PC-3 (cell line): Measurements from ENCODE around the gene MSI1.

ENCODE experiments used
- EZH2 ChIP-seq: fragments of 300-600 bp; sonication (generic); IDR thresholded peaks from one replicate; pipeline ENCODE4 v1.6.1; 2017; ENCODE audit warnings: antibody characterized with exemption, mild to moderate bottlenecking, low read length; ENCODE audit not compliant: unreplicated experiment
- EZH2phosphoT487 ChIP-seq: fragments of 300-600 bp; sonication (generic); IDR thresholded peaks from 2 replicates; pipeline ENCODE4 v1.6.1; 2018; ENCODE audit warnings: mild to moderate bottlenecking, antibody characterized with exemption, low read length, borderline replicate concordance
- TF ChIP-seq, protein P1 (sequence below): fragments of 300-600 bp; sonication (generic); conservative IDR thresholded peaks from 2 replicates; pipeline ENCODE4 v1.5.1; 2017; ENCODE audit warnings: antibody characterized with exemption, low read depth, mild to moderate bottlenecking, low read length

DNA sequence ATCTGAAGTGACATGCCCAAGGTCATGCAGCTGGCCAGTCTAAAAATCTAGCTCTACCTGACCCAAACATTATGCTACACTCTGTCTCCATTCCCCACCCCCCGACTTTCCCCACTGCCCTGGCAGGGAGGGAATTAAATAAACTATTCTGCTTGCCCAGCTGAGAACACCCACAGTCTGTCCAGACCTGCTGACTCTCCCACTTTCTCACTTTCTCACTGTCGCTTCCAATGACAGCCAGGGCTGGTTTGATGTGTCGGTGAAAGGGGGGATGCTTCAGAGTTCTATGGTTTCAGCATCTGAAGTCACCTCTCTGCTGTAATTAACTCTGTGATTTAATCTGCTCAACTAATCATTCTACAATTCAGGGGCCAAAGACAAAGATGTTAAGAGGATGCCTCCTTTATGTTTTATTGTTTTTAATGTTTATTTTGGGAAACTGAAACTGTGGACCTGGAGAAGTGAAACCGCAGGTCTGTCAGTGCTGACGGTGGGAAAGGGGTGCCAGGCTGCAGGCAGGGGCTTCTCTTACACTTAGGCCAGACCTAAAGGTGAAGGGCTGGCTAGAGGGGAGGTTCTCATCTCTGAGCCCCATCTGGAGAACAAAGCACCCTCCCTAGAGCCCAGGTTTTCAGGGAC is 8.1 kb upstream of the MSI1 start:
- TF ChIP-seq, protein P1, sequence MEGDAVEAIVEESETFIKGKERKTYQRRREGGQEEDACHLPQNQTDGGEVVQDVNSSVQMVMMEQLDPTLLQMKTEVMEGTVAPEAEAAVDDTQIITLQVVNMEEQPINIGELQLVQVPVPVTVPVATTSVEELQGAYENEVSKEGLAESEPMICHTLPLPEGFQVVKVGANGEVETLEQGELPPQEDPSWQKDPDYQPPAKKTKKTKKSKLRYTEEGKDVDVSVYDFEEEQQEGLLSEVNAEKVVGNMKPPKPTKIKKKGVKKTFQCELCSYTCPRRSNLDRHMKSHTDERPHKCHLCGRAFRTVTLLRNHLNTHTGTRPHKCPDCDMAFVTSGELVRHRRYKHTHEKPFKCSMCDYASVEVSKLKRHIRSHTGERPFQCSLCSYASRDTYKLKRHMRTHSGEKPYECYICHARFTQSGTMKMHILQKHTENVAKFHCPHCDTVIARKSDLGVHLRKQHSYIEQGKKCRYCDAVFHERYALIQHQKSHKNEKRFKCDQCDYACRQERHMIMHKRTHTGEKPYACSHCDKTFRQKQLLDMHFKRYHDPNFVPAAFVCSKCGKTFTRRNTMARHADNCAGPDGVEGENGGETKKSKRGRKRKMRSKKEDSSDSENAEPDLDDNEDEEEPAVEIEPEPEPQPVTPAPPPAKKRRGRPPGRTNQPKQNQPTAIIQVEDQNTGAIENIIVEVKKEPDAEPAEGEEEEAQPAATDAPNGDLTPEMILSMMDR, result no peak
- TF ChIP-seq EZH2phosphoT487 (no peak), EZH2 (no peak)
